HCT116 (cell line): ENCODE measurements around the gene CSGALNACT2. TPM values are rescaled to one million over a fixed set of nuclear protein-coding genes. Genes with fewer than 3 reads are reported as not detected.

Source experiments
- ATAC-seq: fragments of 200-7000 bp; cut with Tn5 transposase; 2 replicates; pipeline ENCODE4 v1.9.1; 2020; ENCODE audit warnings: mild to moderate bottlenecking, moderate library complexity
- BruUV-seq: library from RNA; stranded (reverse); fragments of 400-500 nt; replicated peaks from 2 replicates; lab custom pipeline; 2021; lab: Mats Ljungman, UMichigan
- CTCF ChIA-PET: fragments of 300-600 bp; sonication (Branson Sonifier 250); formaldehyde crosslinking; loops from one replicate; lab custom pipeline; 2021; ENCODE audit warnings: antibody characterized with exemption; lab: Charles Lee
- POLR2A ChIA-PET: fragments of 300-600, 350-600 bp; sonication (Branson Sonifier 250); formaldehyde crosslinking; loops from one replicate; lab custom pipeline; 2021; ENCODE audit warnings: antibody characterized with exemption; lab: Charles Lee
- RAD21 ChIA-PET, 2 experiments: fragments of 300-600 bp; sonication (Branson Sonifier 250); formaldehyde crosslinking; loops; one replicate each; lab custom pipeline; 2023; ENCODE audit warnings: low total read pairs in 2 of 2; ENCODE audit not compliant: uncharacterized antibody in 2 of 2, unreplicated experiment in 2 of 2, low non-redundant PET in 1 of 2; lab: Charles Lee
- DNase-seq: peaks from one replicate; pipeline ENCODE4 v3.0.0-alpha.2; 2010; ENCODE audit warnings: low read depth, low spot score
- H2AFZ ChIP-seq: fragments of 200-600 bp; shearing (Covaris generic), sonication (generic); 2 replicates; pipeline ENCODE4 v1.6.1; 2017; ENCODE audit warnings: low read depth, mixed run types, mixed read lengths, antibody characterized with exemption, low read length; ENCODE audit not compliant: poor library complexity, severe bottlenecking
- H3K27ac ChIP-seq: 2 replicates; pipeline ENCODE4 v1.5.1; 2012; ENCODE audit warnings: low read depth, low read length
- H3K27me3 ChIP-seq: fragments of 200-600 bp; sonication (generic); 2 replicates; pipeline ENCODE4 v1.6.1; 2016; ENCODE audit warnings: mixed run types, low read length, mixed read lengths; ENCODE audit not compliant: insufficient read depth
- H3K36me3 ChIP-seq, 2 experiments: fragments of 200-500 bp in 1 of 2; fragments of 200-600 bp in 1 of 2; sonication (Bioruptor generic) in 1 of 2; sonication (generic) in 1 of 2; 2 replicates each; pipeline versions ENCODE4 v1.5.1 to v1.6.1; 2014 to 2016; ENCODE audit warnings: low read length in 2 of 2, inconsistent platforms in 1 of 2, mixed read lengths in 1 of 2, mixed run types in 1 of 2; ENCODE audit not compliant: insufficient read depth in 2 of 2, control insufficient read depth in 1 of 2
- H3K4me1 ChIP-seq, 2 experiments: fragments of 200-600 bp in 1 of 2; sonication (generic) in 1 of 2; 2 replicates each; pipeline versions ENCODE4 v1.5.1 to v1.6.1; 2012 to 2017; ENCODE audit warnings: low read length in 2 of 2, inconsistent platforms in 1 of 2, mild to moderate bottlenecking in 1 of 2, mixed read lengths in 1 of 2, mixed run types in 1 of 2, moderate library complexity in 1 of 2; ENCODE audit not compliant: insufficient read depth in 2 of 2, control insufficient read depth in 1 of 2
- H3K4me2 ChIP-seq: fragments of 200-600 bp; sonication (generic); 2 replicates; pipeline ENCODE4 v1.6.1; 2017; ENCODE audit warnings: mixed run types, low read length, mixed read lengths
- H3K4me3 ChIP-seq, 2 experiments: fragments of 200-600 bp in 1 of 2; sonication (generic) in 1 of 2; replicated peaks in 1 of 2; 2 replicates each; pipeline ENCODE4 v1.5.1; 2011 to 2016; ENCODE audit warnings: low read length in 2 of 2, control low read depth in 1 of 2, low read depth in 1 of 2, mild to moderate bottlenecking in 1 of 2, mixed read lengths in 1 of 2, mixed run types in 1 of 2
- H3K79me2 ChIP-seq: fragments of 200-600 bp; sonication (generic); 2 replicates; pipeline ENCODE4 v1.6.1; 2017; ENCODE audit warnings: mild to moderate bottlenecking, mixed run types, low read length, moderate library complexity, mixed read lengths; ENCODE audit not compliant: insufficient read depth
- H3K9ac ChIP-seq: fragments of 200-600 bp; sonication (generic); 2 replicates; pipeline ENCODE4 v1.6.1; 2016; ENCODE audit warnings: low read length, mixed read lengths
- H3K9me2 ChIP-seq: fragments of 200-600 bp; sonication (generic), shearing (Covaris generic); 2 replicates; pipeline ENCODE4 v1.6.1; 2017; ENCODE audit warnings: mixed run types, mild to moderate bottlenecking, moderate library complexity; ENCODE audit not compliant: insufficient read depth
- H3K9me3 ChIP-seq, 2 experiments: fragments of 200-500 bp in 1 of 2; fragments of 200-600 bp in 1 of 2; sonication (Bioruptor generic) in 1 of 2; sonication (generic) in 1 of 2; 2 replicates each; pipeline ENCODE4 v1.6.1; 2014 to 2017; ENCODE audit warnings: low read length in 2 of 2, mixed read lengths in 2 of 2, inconsistent platforms in 1 of 2, low read depth in 1 of 2, mild to moderate bottlenecking in 1 of 2, mixed run types in 1 of 2, moderate library complexity in 1 of 2; ENCODE audit not compliant: control insufficient read depth in 1 of 2, insufficient read depth in 1 of 2
- H4K20me1 ChIP-seq: fragments of 200-600 bp; sonication (generic), shearing (Covaris generic); 2 replicates; pipeline ENCODE4 v1.6.1; 2017; ENCODE audit warnings: mixed run types, mild to moderate bottlenecking, moderate library complexity; ENCODE audit not compliant: insufficient read depth
- ELF1 ChIP-seq: IDR thresholded peaks from 2 replicates; pipeline ENCODE4 v1.6.1; 2012; ENCODE audit warnings: low read depth, borderline replicate concordance
- EZH2 ChIP-seq: fragments of 200-600 bp; sonication (generic); IDR thresholded peaks from 2 replicates; pipeline ENCODE4 v1.6.1; 2017; ENCODE audit warnings: antibody characterized with exemption, mixed run types
- EZH2phosphoT487 ChIP-seq: fragments of 200-600 bp; IDR thresholded peaks from 2 replicates; pipeline ENCODE4 v1.6.1; 2018; ENCODE audit warnings: antibody characterized with exemption, borderline replicate concordance
- FOSL1 ChIP-seq: IDR thresholded peaks from 2 replicates; pipeline ENCODE4 v1.6.1; 2012; ENCODE audit warnings: low read depth
- JUND ChIP-seq: IDR thresholded peaks from 2 replicates; pipeline ENCODE4 v1.6.1; 2012
- POLR2A ChIP-seq: IDR thresholded peaks from 2 replicates; pipeline ENCODE4 v1.7.0; 2011; ENCODE audit warnings: borderline replicate concordance; ENCODE audit not compliant: insufficient read depth, insufficient read length; ENCODE audit errors: extremely low read depth
- POLR2AphosphoS5 ChIP-seq: IDR thresholded peaks from 2 replicates; pipeline ENCODE4 v1.6.1; 2011; ENCODE audit warnings: mild to moderate bottlenecking, low read depth, low read length, moderate library complexity
- RAD21 ChIP-seq: IDR thresholded peaks from 2 replicates; pipeline ENCODE4 v1.6.1; 2012; ENCODE audit warnings: low read depth, mild to moderate bottlenecking
- SIN3A ChIP-seq: IDR thresholded peaks from 2 replicates; pipeline ENCODE4 v1.6.1; 2012; ENCODE audit warnings: low read depth
- SP1 ChIP-seq: IDR thresholded peaks from 2 replicates; pipeline ENCODE4 v1.6.1; 2012; ENCODE audit warnings: low read depth
- SRF ChIP-seq: IDR thresholded peaks from 2 replicates; pipeline ENCODE4 v1.6.1; 2012; ENCODE audit warnings: low read depth
- TCF7L2 ChIP-seq: IDR thresholded peaks from 2 replicates; pipeline ENCODE4 v1.7.0; 2011; ENCODE audit warnings: borderline replicate concordance, inconsistent platforms; ENCODE audit not compliant: insufficient read depth, insufficient read length; ENCODE audit errors: extremely low read depth
- ZFX ChIP-seq: fragments of 450-650 bp; IDR thresholded peaks from 2 replicates; pipeline ENCODE4 v1.6.1; 2017
- ZNF274 ChIP-seq: fragments of 200-500 bp; sonication (Bioruptor generic); IDR thresholded peaks from 2 replicates; pipeline ENCODE4 v1.6.1; 2014; ENCODE audit warnings: mild to moderate bottlenecking, low read depth, low read length, inconsistent platforms
- intact Hi-C: fragments of 100-400 bp; cut with micrococcal nuclease; formaldehyde crosslinking; loops from 2 replicates; pipeline ENCODE4 v1.10.0; 2022
- total RNA-seq: library from RNA; stranded (reverse); gene quantifications from one replicate; pipeline ENCODE4 v1.2.1, GENCODE V29; 2021; ENCODE audit not compliant: unreplicated experiment
- TF ChIP-seq, protein P1 (sequence below): IDR thresholded peaks from 2 replicates; pipeline ENCODE4 v1.6.1; 2012
- TF ChIP-seq, protein P2 (sequence below), 3 experiments: fragments of 200-600 bp in 1 of 3; sonication (generic) in 1 of 3; IDR thresholded peaks in 2 of 3; conservative IDR thresholded peaks in 1 of 3; 2 replicates each; pipeline ENCODE4 v1.5.1; 2012 to 2017; ENCODE audit warnings: low read depth in 2 of 3, low read length in 2 of 3, antibody characterized with exemption in 1 of 3, borderline replicate concordance in 1 of 3, control low read depth in 1 of 3, mild to moderate bottlenecking in 1 of 3, mixed read lengths in 1 of 3, mixed run types in 1 of 3, moderate library complexity in 1 of 3; ENCODE audit not compliant: insufficient read depth in 1 of 3
- TF ChIP-seq, protein P3 (sequence below): IDR thresholded peaks from 2 replicates; pipeline ENCODE4 v1.6.1; 2012
- TF ChIP-seq, protein P4 (sequence below): IDR thresholded peaks from 2 replicates; pipeline ENCODE4 v1.6.1; 2012; ENCODE audit warnings: low read depth

The CSGALNACT2 gene
- total RNA-seq, 1 experiment from 2014 or later = 9.9 TPM

DNA sequence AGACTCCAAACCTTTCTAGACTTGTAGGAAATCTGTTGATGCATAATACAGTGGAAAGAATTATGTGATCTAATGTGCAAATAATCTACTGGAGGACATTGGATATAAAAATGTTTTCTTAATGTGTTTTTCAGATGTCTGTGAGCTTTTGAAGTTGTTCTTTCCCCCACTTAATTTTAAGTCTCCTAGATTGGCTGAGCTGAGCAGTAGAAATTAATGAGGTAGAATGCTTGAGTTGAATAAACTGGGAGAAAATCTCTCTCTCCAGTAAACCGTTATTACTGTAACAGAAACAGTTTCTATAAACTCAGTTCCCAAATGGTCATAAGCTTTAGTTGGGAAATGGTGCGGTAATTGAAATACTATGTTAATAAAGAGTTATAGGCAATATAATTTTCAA lies 15.7 kb downstream of the CSGALNACT2 start:
- H3K27me3 ChIP-seq = no peaks in the 10 kb centered on the region

More for the DNA sequence above, 15.7 kb downstream of the CSGALNACT2 start:
- intact Hi-C loops = no loop called here
- BruUV-seq = no TSS peak
- H3K4me2 ChIP-seq = no peak overlapping the region
- H3K36me3 ChIP-seq = no peaks in the 10 kb centered on the region
- TF ChIP-seq RAD21 (no peak), POLR2AphosphoS5 (no peak), SIN3A (no peak), TCF7L2 (no peak), JUND (no peak), ZFX (no peak), EZH2 (no peak), SP1 (no peak), SRF (no peak), ZNF274 (no peak), FOSL1 (no peak), POLR2A (no peak), ELF1 (no peak), EZH2phosphoT487 (no peak)
- TF ChIP-seq, protein P1, sequence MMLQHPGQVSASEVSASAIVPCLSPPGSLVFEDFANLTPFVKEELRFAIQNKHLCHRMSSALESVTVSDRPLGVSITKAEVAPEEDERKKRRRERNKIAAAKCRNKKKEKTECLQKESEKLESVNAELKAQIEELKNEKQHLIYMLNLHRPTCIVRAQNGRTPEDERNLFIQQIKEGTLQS = no peak
- TF ChIP-seq, protein P2, sequence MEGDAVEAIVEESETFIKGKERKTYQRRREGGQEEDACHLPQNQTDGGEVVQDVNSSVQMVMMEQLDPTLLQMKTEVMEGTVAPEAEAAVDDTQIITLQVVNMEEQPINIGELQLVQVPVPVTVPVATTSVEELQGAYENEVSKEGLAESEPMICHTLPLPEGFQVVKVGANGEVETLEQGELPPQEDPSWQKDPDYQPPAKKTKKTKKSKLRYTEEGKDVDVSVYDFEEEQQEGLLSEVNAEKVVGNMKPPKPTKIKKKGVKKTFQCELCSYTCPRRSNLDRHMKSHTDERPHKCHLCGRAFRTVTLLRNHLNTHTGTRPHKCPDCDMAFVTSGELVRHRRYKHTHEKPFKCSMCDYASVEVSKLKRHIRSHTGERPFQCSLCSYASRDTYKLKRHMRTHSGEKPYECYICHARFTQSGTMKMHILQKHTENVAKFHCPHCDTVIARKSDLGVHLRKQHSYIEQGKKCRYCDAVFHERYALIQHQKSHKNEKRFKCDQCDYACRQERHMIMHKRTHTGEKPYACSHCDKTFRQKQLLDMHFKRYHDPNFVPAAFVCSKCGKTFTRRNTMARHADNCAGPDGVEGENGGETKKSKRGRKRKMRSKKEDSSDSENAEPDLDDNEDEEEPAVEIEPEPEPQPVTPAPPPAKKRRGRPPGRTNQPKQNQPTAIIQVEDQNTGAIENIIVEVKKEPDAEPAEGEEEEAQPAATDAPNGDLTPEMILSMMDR (IDR thresholded peaks at IDR 0.05 in 2 of 3, conservative IDR thresholded peaks at IDR 0.05 in 1 of 3; ENCODE audit: borderline replicate concordance in 1 of 3, insufficient read depth in 1 of 3, low read depth in 2 of 3, low read length in 2 of 3) = no peak
- TF ChIP-seq, protein P3, sequence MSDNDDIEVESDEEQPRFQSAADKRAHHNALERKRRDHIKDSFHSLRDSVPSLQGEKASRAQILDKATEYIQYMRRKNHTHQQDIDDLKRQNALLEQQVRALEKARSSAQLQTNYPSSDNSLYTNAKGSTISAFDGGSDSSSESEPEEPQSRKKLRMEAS = no peak
- TF ChIP-seq, protein P4, sequence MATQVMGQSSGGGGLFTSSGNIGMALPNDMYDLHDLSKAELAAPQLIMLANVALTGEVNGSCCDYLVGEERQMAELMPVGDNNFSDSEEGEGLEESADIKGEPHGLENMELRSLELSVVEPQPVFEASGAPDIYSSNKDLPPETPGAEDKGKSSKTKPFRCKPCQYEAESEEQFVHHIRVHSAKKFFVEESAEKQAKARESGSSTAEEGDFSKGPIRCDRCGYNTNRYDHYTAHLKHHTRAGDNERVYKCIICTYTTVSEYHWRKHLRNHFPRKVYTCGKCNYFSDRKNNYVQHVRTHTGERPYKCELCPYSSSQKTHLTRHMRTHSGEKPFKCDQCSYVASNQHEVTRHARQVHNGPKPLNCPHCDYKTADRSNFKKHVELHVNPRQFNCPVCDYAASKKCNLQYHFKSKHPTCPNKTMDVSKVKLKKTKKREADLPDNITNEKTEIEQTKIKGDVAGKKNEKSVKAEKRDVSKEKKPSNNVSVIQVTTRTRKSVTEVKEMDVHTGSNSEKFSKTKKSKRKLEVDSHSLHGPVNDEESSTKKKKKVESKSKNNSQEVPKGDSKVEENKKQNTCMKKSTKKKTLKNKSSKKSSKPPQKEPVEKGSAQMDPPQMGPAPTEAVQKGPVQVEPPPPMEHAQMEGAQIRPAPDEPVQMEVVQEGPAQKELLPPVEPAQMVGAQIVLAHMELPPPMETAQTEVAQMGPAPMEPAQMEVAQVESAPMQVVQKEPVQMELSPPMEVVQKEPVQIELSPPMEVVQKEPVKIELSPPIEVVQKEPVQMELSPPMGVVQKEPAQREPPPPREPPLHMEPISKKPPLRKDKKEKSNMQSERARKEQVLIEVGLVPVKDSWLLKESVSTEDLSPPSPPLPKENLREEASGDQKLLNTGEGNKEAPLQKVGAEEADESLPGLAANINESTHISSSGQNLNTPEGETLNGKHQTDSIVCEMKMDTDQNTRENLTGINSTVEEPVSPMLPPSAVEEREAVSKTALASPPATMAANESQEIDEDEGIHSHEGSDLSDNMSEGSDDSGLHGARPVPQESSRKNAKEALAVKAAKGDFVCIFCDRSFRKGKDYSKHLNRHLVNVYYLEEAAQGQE = no peak
- TF ChIP-seq, all 23 proteins: peak for 0
- DNase-seq (no peak), ATAC-seq (no peak)
- ChIA-PET CTCF (interaction anchor here (1.4 kb wide), 1 partner anchor 51 kb away, joined by 4 read pairs; no protein-coding TSS in a partner anchor), RAD21 (no interaction called here), POLR2A (no interaction called here)
- no peaks in the 10 kb centered on the region for H3K9me2 ChIP-seq
- no peaks in the 10 kb centered on the region for H3K4me1 ChIP-seq
- no peak overlapping the region for H3K9ac ChIP-seq
- H2AFZ ChIP-seq = no peak overlapping the region
- no peak overlapping the region for H3K27ac ChIP-seq
- no peaks in the 10 kb centered on the region for H3K9me3 ChIP-seq
- no peak overlapping the region for H3K4me3 ChIP-seq
- no peaks in the 10 kb centered on the region for H4K20me1 ChIP-seq
- peaks cover 41% of the 10 kb centered on the region for H3K79me2 ChIP-seq
